Duodenal mucosa (tissue), 2 donors: ENCODE results near the gene IDNK.
A peak's percentile ranks its signal among the peaks of the same experiment; 100 is the strongest.

Source experiments
- H3K27ac ChIP-seq: one replicate; pipeline ENCODE4 v1.7.0; 2013; ENCODE audit warnings: low read depth, low read length
- H3K27me3 ChIP-seq, 2 donors: one replicate each; pipeline ENCODE4 v1.7.0; 2013; ENCODE audit warnings: low read length in 2 of 2, control low read depth in 1 of 2; ENCODE audit not compliant: insufficient read depth in 2 of 2, control insufficient read depth in 1 of 2
- H3K36me3 ChIP-seq, 2 donors: one replicate each; pipeline ENCODE4 v1.7.0; 2013; ENCODE audit warnings: low read length in 2 of 2, control low read depth in 1 of 2; ENCODE audit not compliant: insufficient read depth in 2 of 2, control insufficient read depth in 1 of 2
- H3K4me1 ChIP-seq, 2 donors: one replicate each; pipeline ENCODE4 v1.7.0; 2013; ENCODE audit warnings: low read length in 2 of 2, control low read depth in 1 of 2; ENCODE audit not compliant: insufficient read depth in 2 of 2, control insufficient read depth in 1 of 2
- H3K4me3 ChIP-seq, 2 donors: one replicate each; pipeline ENCODE4 v1.7.0; 2013; ENCODE audit warnings: low read length in 2 of 2, low read depth in 1 of 2
- H3K9ac ChIP-seq, 2 donors: one replicate each; pipeline ENCODE4 v1.7.0; 2013; ENCODE audit warnings: low read length in 2 of 2, low read depth in 1 of 2
- H3K9me3 ChIP-seq, 2 donors: one replicate each; pipeline ENCODE4 v1.7.0; 2013; ENCODE audit warnings: low read length in 2 of 2, control low read depth in 1 of 2; ENCODE audit not compliant: control insufficient read depth in 1 of 2

Gene IDNK

GRCh38 chr9:83622939-83623678, at the start of gene IDNK:
Gene IDNK, plus strand, starts transcription at chr9:83623143. Its CDS starts 29 bp downstream, at chr9:83623172.
- Histone ChIP-seq H3K27ac (peak within 1 kb of the TSS; percentile 92), H3K27me3 (no peaks in the 10 kb centered on the region), H3K36me3 (peaks cover 4 to 10% of the 10 kb centered on the region in 2 donors), H3K9me3 (no peaks in the 10 kb centered on the region), H3K4me3 (peak within 1 kb of the TSS; percentile 72 to 80), H3K9ac (peak within 1 kb of the TSS; percentile 79 to 83), H3K4me1 (peaks cover 26 to 36% of the 10 kb centered on the region in 2 donors)

- no peaks in the 10 kb centered on the region for H3K27me3 ChIP-seq
- H3K9ac ChIP-seq: no peak overlapping the region
- peaks cover 0 to 5% of the 10 kb centered on the region in 2 donors for H3K9me3 ChIP-seq
- no peaks in the 10 kb centered on the region for H3K4me1 ChIP-seq
- H3K4me3 ChIP-seq: no peak overlapping the region
- H3K27ac ChIP-seq: no peak overlapping the region
- no peaks in the 10 kb centered on the region for H3K36me3 ChIP-seq
Observed at GRCh38 chr9:83574482-83574881, 48.5 kb upstream of the IDNK start.

GRCh38 chr9:83582029-83582428, 40.9 kb upstream of the IDNK start:
- Histone ChIP-seq H3K36me3 (no peaks in the 10 kb centered on the region), H3K27me3 (no peaks in the 10 kb centered on the region), H3K9me3 (peaks cover 0 to 5% of the 10 kb centered on the region in 2 donors), H3K4me1 (no peaks in the 10 kb centered on the region), H3K9ac (no peak overlapping the region), H3K27ac (no peak overlapping the region), H3K4me3 (no peak overlapping the region)

- peaks cover 0 to 5% of the 10 kb centered on the region in 2 donors for H3K9me3 ChIP-seq
- no peak overlapping the region for H3K9ac ChIP-seq
- no peak overlapping the region for H3K4me3 ChIP-seq
- H3K36me3 ChIP-seq: no peaks in the 10 kb centered on the region
- no peaks in the 10 kb centered on the region for H3K27me3 ChIP-seq
- no peaks in the 10 kb centered on the region for H3K4me1 ChIP-seq
- no peak overlapping the region for H3K27ac ChIP-seq
Observed at GRCh38 chr9:83583151-83584014, 39.6 kb upstream of the IDNK start.

GRCh38 chr9:83584995-83585394, 37.9 kb upstream of the IDNK start:
- Histone ChIP-seq H3K36me3 (no peaks in the 10 kb centered on the region), H3K9me3 (no peaks in the 10 kb centered on the region), H3K4me1 (no peaks in the 10 kb centered on the region), H3K27ac (no peak overlapping the region), H3K9ac (no peak overlapping the region), H3K4me3 (no peak overlapping the region), H3K27me3 (no peaks in the 10 kb centered on the region)

GRCh38 chr9:83588256-83588655, 34.7 kb upstream of the IDNK start:
- Histone ChIP-seq H3K27me3 (no peaks in the 10 kb centered on the region), H3K9me3 (no peaks in the 10 kb centered on the region), H3K36me3 (no peaks in the 10 kb centered on the region), H3K4me1 (no peaks in the 10 kb centered on the region), H3K9ac (no peak overlapping the region), H3K27ac (no peak overlapping the region), H3K4me3 (no peak overlapping the region)

GRCh38 chr9:83596899-83597504, 25.9 kb upstream of the IDNK start:
- H3K9ac ChIP-seq: no peak overlapping the region
- H3K27ac ChIP-seq: no peak overlapping the region
- no peaks in the 10 kb centered on the region for H3K9me3 ChIP-seq
- no peaks in the 10 kb centered on the region for H3K4me1 ChIP-seq
- no peaks in the 10 kb centered on the region for H3K36me3 ChIP-seq
- no peaks in the 10 kb centered on the region for H3K27me3 ChIP-seq
- H3K4me3 ChIP-seq: no peak overlapping the region

GRCh38 chr9:83598487-83598886, 24.5 kb upstream of the IDNK start:
- no peak overlapping the region for H3K4me3 ChIP-seq
- no peak overlapping the region for H3K9ac ChIP-seq

GRCh38 chr9:83599071-83599470, 23.9 kb upstream of the IDNK start:
- H3K9me3 ChIP-seq: no peaks in the 10 kb centered on the region
- H3K4me3 ChIP-seq: no peak overlapping the region
- no peak overlapping the region for H3K9ac ChIP-seq
- H3K27ac ChIP-seq: no peak overlapping the region
- H3K4me1 ChIP-seq: no peaks in the 10 kb centered on the region
- no peaks in the 10 kb centered on the region for H3K27me3 ChIP-seq
- no peaks in the 10 kb centered on the region for H3K36me3 ChIP-seq

More at GRCh38 chr9:83598487-83598886, 24.5 kb upstream of the IDNK start:
- H3K9me3 ChIP-seq: no peaks in the 10 kb centered on the region
- H3K36me3 ChIP-seq: no peaks in the 10 kb centered on the region
- no peak overlapping the region for H3K27ac ChIP-seq
- no peaks in the 10 kb centered on the region for H3K27me3 ChIP-seq
- H3K4me1 ChIP-seq: no peaks in the 10 kb centered on the region

- Histone ChIP-seq H3K9ac (no peak overlapping the region), H3K27me3 (no peaks in the 10 kb centered on the region), H3K4me3 (no peak overlapping the region), H3K9me3 (no peaks in the 10 kb centered on the region), H3K4me1 (no peaks in the 10 kb centered on the region), H3K36me3 (no peaks in the 10 kb centered on the region), H3K27ac (no peak overlapping the region)
Observed at GRCh38 chr9:83601463-83601862, 21.5 kb upstream of the IDNK start.
